H1 (cell line): ENCODE data around the gene MYO15B. TPM values are rescaled to one million over a fixed set of nuclear protein-coding genes. Genes with fewer than 3 reads are reported as not detected.

Experiments used
- CTCF ChIA-PET: fragments of 300-600 bp; sonication (Branson Sonifier 250); formaldehyde crosslinking; loops from one replicate; lab custom pipeline; 2021; ENCODE audit not compliant: partially characterized antibody; lab: Charles Lee
- POLR2A ChIA-PET: fragments of 300-600 bp; sonication (Branson Sonifier 250); formaldehyde crosslinking; loops from one replicate; lab custom pipeline; 2021; ENCODE audit warnings: inconsistent platforms; ENCODE audit not compliant: partially characterized antibody; lab: Charles Lee
- DNase-seq, 2 experiments: peaks; one replicate each; pipeline versions ENCODE4 v3.0.0 to v3.0.0-alpha.2; 2010 to 2022; ENCODE audit warnings: low spot score in 2 of 2, low read depth in 1 of 2, mixed read lengths in 1 of 2
- FAIRE-seq: peaks from 2 replicates; lab custom pipeline; 2011; peaks lifted over from hg19 to GRCh38; lab: Jason Lieb, UNC
- H2AFZ ChIP-seq: 2 replicates; pipeline ENCODE4 v1.8.1; 2012; ENCODE audit warnings: low read length, inconsistent platforms
- H2AK5ac ChIP-seq: 2 replicates; pipeline ENCODE4 v1.6.1; 2013; ENCODE audit warnings: low read depth, low read length
- H2BK120ac ChIP-seq: replicated peaks from 2 replicates; pipeline ENCODE3; 2013; ENCODE audit warnings: low read depth, low read length, inconsistent platforms
- H2BK12ac ChIP-seq: 2 replicates; pipeline ENCODE4 v1.6.1; 2013; ENCODE audit warnings: low read depth, low read length
- H2BK15ac ChIP-seq: 2 replicates; pipeline ENCODE4 v1.6.1; 2013; ENCODE audit warnings: low read length
- H2BK20ac ChIP-seq: 2 replicates; pipeline ENCODE4 v1.6.1; 2013; ENCODE audit warnings: low read length
- H2BK5ac ChIP-seq: 2 replicates; pipeline ENCODE4 v1.6.1; 2013; ENCODE audit warnings: low read depth, low read length
- H3K14ac ChIP-seq: 2 replicates; pipeline ENCODE4 v1.6.1; 2013; ENCODE audit warnings: inconsistent platforms; ENCODE audit not compliant: insufficient read length
- H3K18ac ChIP-seq: 2 replicates; pipeline ENCODE4 v1.6.1; 2013; ENCODE audit warnings: low read length; ENCODE audit errors: extremely low read depth
- H3K23ac ChIP-seq: 2 replicates; pipeline ENCODE4 v1.6.1; 2013; ENCODE audit warnings: inconsistent platforms; ENCODE audit not compliant: insufficient read length
- H3K23me2 ChIP-seq: 2 replicates; pipeline ENCODE4 v1.6.1; 2013; ENCODE audit warnings: low read depth, low read length
- H3K27ac ChIP-seq: 2 replicates; pipeline ENCODE4 v1.6.1; 2011; ENCODE audit warnings: low read depth, low read length, inconsistent platforms
- H3K27me3 ChIP-seq, 4 experiments: replicated peaks in 1 of 4; 1 replicate in 1 of 4; 2 replicates in 3 of 4; pipeline versions ENCODE4 v1.6.1 to v1.8.1; 2011 to 2013; ENCODE audit warnings: low read length in 3 of 4, mild to moderate bottlenecking in 3 of 4, inconsistent platforms in 2 of 4, mixed read lengths in 2 of 4, moderate library complexity in 1 of 4; ENCODE audit not compliant: control insufficient read depth in 3 of 4, insufficient read depth in 3 of 4; ENCODE audit errors: extremely low read depth in 1 of 4
- H3K36me3 ChIP-seq, 4 experiments: 2 replicates each; pipeline versions ENCODE4 v1.6.1 to v1.8.1; 2011 to 2013; ENCODE audit warnings: mild to moderate bottlenecking in 4 of 4, low read length in 3 of 4, moderate library complexity in 2 of 4, control low read depth in 1 of 4, inconsistent platforms in 1 of 4; ENCODE audit not compliant: insufficient read depth in 4 of 4, control insufficient read depth in 2 of 4
- H3K4ac ChIP-seq: replicated peaks from 2 replicates; pipeline ENCODE3; 2013; ENCODE audit warnings: low read length, low read depth, mixed read lengths, inconsistent platforms; ENCODE audit not compliant: insufficient read length
- H3K4me1 ChIP-seq, 4 experiments: replicated peaks in 1 of 4; 1 replicate in 1 of 4; 2 replicates in 3 of 4; pipeline versions ENCODE4 v1.6.1 to v1.8.1; 2011 to 2013; ENCODE audit warnings: low read length in 3 of 4, inconsistent platforms in 2 of 4, mixed read lengths in 1 of 4; ENCODE audit not compliant: insufficient read depth in 4 of 4, control insufficient read depth in 3 of 4
- H3K4me2 ChIP-seq, 2 experiments: 2 replicates each; pipeline versions ENCODE4 v1.6.1 to v1.8.1; 2011 to 2013; ENCODE audit warnings: low read depth in 2 of 2, low read length in 2 of 2, control low read depth in 1 of 2, inconsistent platforms in 1 of 2, mild to moderate bottlenecking in 1 of 2; ENCODE audit not compliant: insufficient read depth in 1 of 2
- H3K4me3 ChIP-seq, 4 experiments: fragments of 200-600, 300-600 bp in 1 of 4; sonication (generic), shearing (Covaris generic), sonication (Bioruptor Twin) in 1 of 4; 2 replicates each; pipeline versions ENCODE4 v1.5.1 to v1.8.1; 2011 to 2016; ENCODE audit warnings: low read length in 4 of 4, low read depth in 3 of 4, control low read depth in 2 of 4, inconsistent platforms in 2 of 4, mild to moderate bottlenecking in 2 of 4, mixed read lengths in 1 of 4, moderate library complexity in 1 of 4; ENCODE audit not compliant: insufficient read depth in 2 of 4; ENCODE audit errors: extremely low read depth in 1 of 4
- H3K56ac ChIP-seq: replicated peaks from 2 replicates; pipeline ENCODE3; 2013; ENCODE audit warnings: low read depth, mild to moderate bottlenecking, mixed read lengths, low read length, inconsistent platforms; ENCODE audit not compliant: insufficient read length
- H3K79me1 ChIP-seq: 2 replicates; pipeline ENCODE4 v1.6.1; 2013; ENCODE audit warnings: low read depth, low read length, control low read depth
- H3K79me2 ChIP-seq, 2 experiments: 2 replicates each; pipeline versions ENCODE4 v1.6.1 to v1.8.1; 2012 to 2013; ENCODE audit warnings: low read length in 2 of 2, mild to moderate bottlenecking in 2 of 2, inconsistent platforms in 1 of 2; ENCODE audit not compliant: insufficient read depth in 2 of 2, control insufficient read depth in 1 of 2
- H3K9ac ChIP-seq, 4 experiments: replicated peaks in 1 of 4; 1 replicate in 1 of 4; 2 replicates in 3 of 4; pipeline versions ENCODE4 v1.6.1 to v1.8.1; 2011 to 2013; ENCODE audit warnings: low read depth in 3 of 4, low read length in 3 of 4, control low read depth in 2 of 4, mild to moderate bottlenecking in 2 of 4, moderate library complexity in 2 of 4, inconsistent platforms in 1 of 4; ENCODE audit errors: extremely low read depth in 1 of 4
- H3K9me3 ChIP-seq, 2 experiments: 2 replicates each; pipeline versions ENCODE4 v1.6.1 to v1.8.1; 2012 to 2013; ENCODE audit warnings: mild to moderate bottlenecking in 2 of 2, moderate library complexity in 2 of 2, control low read depth in 1 of 2, inconsistent platforms in 1 of 2, low read depth in 1 of 2, low read length in 1 of 2, mixed read lengths in 1 of 2; ENCODE audit not compliant: insufficient read depth in 2 of 2
- H4K20me1 ChIP-seq, 2 experiments: replicated peaks in 1 of 2; 2 replicates each; pipeline versions ENCODE3 to v1.8.1; 2011 to 2013; ENCODE audit warnings: inconsistent platforms in 2 of 2, low read length in 2 of 2, mild to moderate bottlenecking in 1 of 2; ENCODE audit not compliant: insufficient read depth in 2 of 2, control insufficient read depth in 1 of 2
- H4K5ac ChIP-seq: 2 replicates; pipeline ENCODE4 v1.6.1; 2013; ENCODE audit warnings: low read length, low read depth, mixed read lengths, inconsistent platforms; ENCODE audit not compliant: insufficient read length
- H4K8ac ChIP-seq: 2 replicates; pipeline ENCODE4 v1.8.0; 2013; ENCODE audit warnings: mild to moderate bottlenecking, moderate library complexity, low read length, inconsistent platforms; ENCODE audit not compliant: insufficient read depth; ENCODE audit errors: extremely low read depth
- H4K91ac ChIP-seq: replicated peaks from 2 replicates; pipeline ENCODE3; 2013; ENCODE audit warnings: low read length, mixed read lengths, inconsistent platforms; ENCODE audit not compliant: insufficient read length
- BCL11A ChIP-seq, 2 experiments: IDR thresholded peaks; one replicate each; pipeline ENCODE4 v1.6.1; 2011; ENCODE audit warnings: low read depth in 2 of 2, low read length in 2 of 2, mild to moderate bottlenecking in 2 of 2
- CHD2 ChIP-seq: IDR thresholded peaks from 2 replicates; pipeline ENCODE4 v1.6.1; 2012; ENCODE audit warnings: low read length, improper control_type of control experiment
- KDM1A ChIP-seq: fragments of 200-600, 300-600 bp; sonication (generic); IDR thresholded peaks from 2 replicates; pipeline ENCODE4 v1.7.1; 2016; ENCODE audit warnings: mild to moderate bottlenecking, low read length, borderline replicate concordance
- SP4 ChIP-seq: IDR thresholded peaks from 2 replicates; pipeline ENCODE4 v1.6.1; 2012; ENCODE audit warnings: low read length, inconsistent platforms
- WGBS, 2 experiments: shearing (Covaris generic) in 1 of 2; methylation state at CpG; one replicate each; pipeline versions ENCODE4 v1.1.6 to v1.1.7; 2013 to 2015; ENCODE audit warnings: low lambda C conversion rate in 2 of 2, mixed read lengths in 2 of 2, inconsistent platforms in 1 of 2, low coverage in 1 of 2, missing lambda C conversion rate in 1 of 2; ENCODE audit not compliant: insufficient replicate concordance in 2 of 2, insufficient coverage in 1 of 2, insufficient read length in 1 of 2; ENCODE audit errors: extremely low coverage in 1 of 2, missing lambda C conversion rate in 1 of 2; 5-methylcytosine and 5-hydroxymethylcytosine counted together
- polyA plus RNA-seq, 7 experiments: library from polyadenylated mRNA; depleted of rRNA in 3 of 7; stranded (reverse) in 5 of 7; unstranded in 2 of 7; fragments of >200 nt in 5 of 7; fragments of 200-250 nt in 2 of 7; gene quantifications; 1 replicate in 5 of 7; 2 replicates in 1 of 7; 4 replicates in 1 of 7; pipeline versions ENCODE4 v1.2.1 to v1.2.3, GENCODE V29; 2011 to 2013; ENCODE audit warnings: missing spikeins in 2 of 7, mixed read lengths in 2 of 7
- total RNA-seq: library from RNA; stranded (reverse); fragmentation: NEBNext Ultra II Directional; extraction: Animal tissue kit (Norgen Biotek cat#: 25700); gene quantifications from 2 replicates; pipeline ENCODE4 v1.2.1, GENCODE V29; 2021
- TF ChIP-seq, protein P1 (sequence below): IDR thresholded peaks from 2 replicates; pipeline ENCODE4 v1.6.1; 2011; ENCODE audit warnings: low read length, improper control_type of control experiment

Gene MYO15B
- total and polyA plus RNA-seq, 2 of the 8 experiments (the other 6 are each of a cell fraction or from before 2014, with no cell fraction given) = 7.1 to 11.2 TPM

DNA sequence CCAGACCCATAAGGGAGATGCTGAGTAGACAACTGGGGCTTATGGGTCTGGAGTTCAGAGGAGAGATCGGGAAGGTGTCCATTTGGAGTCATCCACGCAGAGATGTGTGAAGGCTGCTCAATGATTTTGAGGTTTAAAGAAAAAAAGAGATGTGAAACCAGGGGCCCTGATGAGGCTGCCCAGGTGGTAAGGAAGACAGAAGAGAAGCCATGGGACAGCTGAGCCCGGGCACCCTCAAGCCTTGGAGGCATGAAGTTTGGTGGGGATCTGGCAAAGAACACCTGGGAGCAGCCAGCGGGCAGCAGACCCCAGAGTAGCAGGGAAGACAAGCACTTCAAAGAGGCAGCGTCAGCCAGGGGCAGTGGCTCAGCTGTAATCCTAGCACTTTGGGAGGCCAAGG lies 20.8 kb upstream of the MYO15B start:
- Histone ChIP-seq H3K79me1 (no peaks in the 10 kb centered on the region), H2AK5ac (no peak overlapping the region), H2BK120ac (no peak overlapping the region), H4K20me1 (peaks cover 1 to 2% of the 10 kb centered on the region in 2 experiments), H4K8ac (no peak overlapping the region), H3K4ac (no peak overlapping the region), H3K56ac (no peak overlapping the region), H2BK20ac (no peak overlapping the region), H3K23ac (no peak overlapping the region), H3K27me3 (no peaks in the 10 kb centered on the region), H2BK12ac (no peak overlapping the region), H2BK15ac (no peak overlapping the region), H3K4me2 (no peak overlapping the region), H3K23me2 (no peaks in the 10 kb centered on the region), H3K4me1 (no peaks in the 10 kb centered on the region), H3K14ac (no peak overlapping the region), H4K91ac (no peak overlapping the region), H3K9me3 (no peaks in the 10 kb centered on the region), H3K79me2 (no peaks in the 10 kb centered on the region), H2AFZ (no peak overlapping the region), H3K9ac (no peak overlapping the region), H2BK5ac (no peak overlapping the region; the same call in 1 of the 2 replicates), H4K5ac (no peak overlapping the region), H3K4me3 (no peak overlapping the region), H3K18ac (no peak overlapping the region), H3K27ac (no peak overlapping the region), H3K36me3 (peaks cover 3 to 18% (median 14%) of the 10 kb centered on the region in 4 experiments)
- 94% methylated on average over 4 of the region's 5 CpGs; no CpG with 5 or more reads in 1 of the 2 experiments for WGBS, 2 experiments
- ChIA-PET CTCF (no interaction called here), POLR2A (interaction anchor here (1.1 kb wide), 1 partner anchor 16 kb away, joined by 3 read pairs; no protein-coding TSS in a partner anchor)
- FAIRE-seq (no peak), DNase-seq (no peak)
- TF ChIP-seq, protein P1, sequence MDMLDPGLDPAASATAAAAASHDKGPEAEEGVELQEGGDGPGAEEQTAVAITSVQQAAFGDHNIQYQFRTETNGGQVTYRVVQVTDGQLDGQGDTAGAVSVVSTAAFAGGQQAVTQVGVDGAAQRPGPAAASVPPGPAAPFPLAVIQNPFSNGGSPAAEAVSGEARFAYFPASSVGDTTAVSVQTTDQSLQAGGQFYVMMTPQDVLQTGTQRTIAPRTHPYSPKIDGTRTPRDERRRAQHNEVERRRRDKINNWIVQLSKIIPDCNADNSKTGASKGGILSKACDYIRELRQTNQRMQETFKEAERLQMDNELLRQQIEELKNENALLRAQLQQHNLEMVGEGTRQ = no peak
- TF ChIP-seq SP4 (no peak), CHD2 (no peak), BCL11A (IDR thresholded peaks at IDR 0.05; ENCODE audit: low read depth in 2 of 2, low read length in 2 of 2) (no peak), KDM1A (no peak)
